CD4-positive, alpha-beta T cell treated with Interleukin-6 for 4 hours (primary cell): ENCODE measurements around the gene MGAT4B.
"Not testable (repeated sequence)": the region's sequence is repeated elsewhere in the genome, so short reads cannot be mapped to it uniquely, and the experiment has no call there.

Source experiments
- DNase-seq: peaks from one replicate; pipeline ENCODE4 v3.0.0-alpha.2; 2020; ENCODE audit warnings: mixed read lengths

MGAT4B gene

DNA sequence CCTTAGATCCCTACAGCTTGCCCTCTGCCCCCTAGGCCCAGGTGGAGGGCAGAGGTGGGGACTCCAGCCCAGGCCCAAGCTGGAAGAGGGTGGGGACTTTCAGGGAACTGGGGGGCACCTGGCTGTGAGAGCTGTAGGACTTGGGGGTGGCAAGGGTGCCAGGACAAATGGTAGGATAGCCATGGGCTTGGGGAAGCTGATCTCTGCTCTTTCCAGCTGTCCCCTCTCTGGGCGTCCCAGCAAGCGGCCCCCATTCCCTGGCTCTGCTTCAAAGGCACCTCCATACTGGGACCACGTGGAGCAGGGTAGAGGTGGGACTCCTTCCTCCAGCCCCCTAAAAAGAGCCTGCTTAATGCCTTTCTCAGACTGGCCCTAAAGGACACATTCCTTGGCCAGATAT lies 12.5 kb downstream of the MGAT4B start:
- no peak for DNase-seq

DNA sequence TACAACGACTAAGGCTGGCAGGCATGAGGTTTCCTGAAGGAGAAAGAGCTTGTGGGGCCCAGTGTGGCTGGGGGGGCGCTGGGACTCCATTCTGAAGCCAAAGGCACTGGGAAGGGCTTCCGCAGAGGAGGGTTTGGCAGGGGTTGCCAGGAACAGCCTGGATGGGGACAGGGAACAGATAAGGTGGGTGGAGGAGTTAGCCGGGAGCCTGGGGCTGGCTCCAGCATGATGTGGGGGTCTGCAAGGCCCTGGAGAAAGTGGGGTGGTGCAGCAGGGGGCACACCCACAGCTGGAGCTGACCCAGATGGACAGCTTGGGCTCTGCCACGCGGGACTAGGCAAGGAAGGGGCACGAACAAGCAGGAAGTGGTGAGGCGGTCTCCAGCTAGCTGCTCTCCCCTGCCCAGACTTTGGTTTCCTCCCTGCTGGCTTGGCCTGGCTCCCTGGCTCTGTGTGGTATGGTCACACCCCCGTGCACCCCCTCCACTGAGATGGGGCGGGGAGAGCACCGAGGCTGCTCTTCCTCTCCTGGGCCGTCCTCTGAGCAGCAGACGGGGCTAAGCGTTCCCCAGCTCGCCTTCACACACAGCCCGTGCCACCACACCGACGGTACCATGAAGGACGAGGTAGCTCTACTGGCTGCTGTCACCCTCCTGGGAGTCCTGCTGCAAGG lies 13.1 kb downstream of the MGAT4B start, which contains the start of gene LTC4S:
LTC4S (plus strand) TSS at position 519 of the 672 bp plus-strand sequence; CDS start at position 614, 95 bp downstream.
- DNase-seq, result peak; percentile 73

DNA sequence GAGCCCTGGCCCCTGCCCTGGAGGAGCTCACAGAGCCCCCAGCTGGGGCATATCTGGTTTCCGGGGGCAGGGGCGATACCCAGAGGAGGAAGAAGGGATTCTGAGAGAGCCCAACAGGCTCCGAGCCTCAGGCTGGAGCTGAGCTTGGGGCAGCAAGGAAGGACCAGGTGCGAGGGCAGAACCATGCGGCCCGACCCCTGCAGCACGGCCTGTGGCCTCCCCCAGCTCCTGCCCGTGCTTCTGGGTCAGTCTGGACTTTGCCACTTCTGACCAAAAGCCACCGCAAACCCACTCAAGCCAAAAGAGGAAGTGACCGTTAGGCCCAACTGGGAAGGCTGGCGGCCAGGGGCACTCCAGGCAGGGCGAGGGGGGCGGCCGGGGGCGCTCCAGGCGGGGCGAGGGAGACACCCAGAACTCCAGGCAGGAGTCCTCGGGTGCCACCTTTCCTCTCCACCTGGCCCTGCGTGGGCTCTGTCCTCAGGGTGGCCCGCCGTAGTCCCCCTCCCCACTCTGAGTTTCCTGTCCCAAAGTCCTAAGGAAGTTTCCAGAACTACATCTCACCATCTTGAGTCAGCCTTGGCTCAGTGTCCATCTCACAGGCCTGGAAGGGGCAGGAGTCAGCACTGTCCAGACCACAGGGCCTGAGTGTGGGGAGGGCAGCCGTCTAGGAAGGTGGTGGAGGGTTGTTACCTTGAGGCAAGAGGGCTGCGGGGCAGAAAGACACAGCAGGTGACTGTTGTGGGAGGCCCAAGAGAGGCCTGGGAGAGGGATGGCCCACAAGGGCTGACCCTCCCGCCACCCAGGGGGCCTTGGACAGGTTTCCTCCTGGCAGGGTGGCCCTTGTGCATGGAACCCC lies 13.8 kb downstream of the MGAT4B start:
- DNase-seq, result no peak

DNA sequence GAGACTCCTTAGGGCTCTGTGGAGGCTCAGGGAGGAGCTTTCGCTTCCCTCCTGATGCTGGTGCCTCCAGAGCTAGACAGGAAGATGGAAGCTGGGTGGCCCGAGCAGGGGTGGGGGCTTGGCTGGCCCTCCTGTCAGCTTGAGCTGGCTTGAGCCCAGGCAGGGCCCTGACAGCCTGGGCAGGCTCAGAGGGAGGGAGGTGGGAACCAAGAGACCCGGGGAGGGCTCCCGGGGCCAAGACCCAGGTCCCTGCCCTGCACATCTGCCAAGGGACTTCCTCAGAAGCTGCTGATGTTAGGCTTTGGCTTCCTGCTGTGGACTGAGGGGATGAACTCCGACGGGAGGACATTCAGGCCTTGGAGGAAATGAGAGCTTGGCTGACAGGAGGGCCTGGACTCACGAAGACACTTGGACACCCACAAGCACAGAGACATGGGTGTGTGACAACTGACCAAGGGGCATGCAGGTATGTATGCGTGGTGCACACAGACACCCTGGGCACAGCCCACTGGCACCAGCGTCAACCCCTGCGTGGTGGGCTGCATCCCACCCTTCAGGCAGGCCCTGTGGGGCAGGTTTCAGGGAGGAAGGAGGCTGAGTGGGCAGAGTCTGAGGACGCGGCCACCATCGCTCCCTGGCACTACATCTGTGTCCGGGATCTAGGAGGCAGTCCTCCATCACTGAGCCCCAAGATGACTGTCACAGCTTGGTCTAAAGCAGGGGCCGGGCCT lies 14.6 kb downstream of the MGAT4B start:
- DNase-seq, result no peak

DNA sequence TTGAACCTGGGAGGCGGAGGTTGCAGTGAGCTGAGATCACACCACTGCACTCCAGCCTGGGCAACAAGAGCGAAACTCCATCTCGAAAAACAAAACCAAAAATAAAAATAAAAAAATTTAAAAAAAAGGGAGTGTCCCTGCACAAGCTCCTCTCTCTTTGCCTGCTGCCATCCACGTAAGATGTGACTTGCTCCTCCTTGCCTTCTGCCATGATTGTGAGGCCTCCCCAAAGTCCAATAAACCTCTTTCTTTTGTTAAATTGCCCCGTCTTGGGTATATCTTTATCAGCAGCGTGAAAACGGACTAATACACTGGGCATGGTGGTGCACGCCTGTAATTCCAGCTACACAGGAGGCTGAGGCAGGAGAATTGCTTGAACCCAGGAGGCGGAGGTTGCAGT lies 17.4 kb downstream of the MGAT4B start:
- not testable (repeated sequence) for DNase-seq

DNA sequence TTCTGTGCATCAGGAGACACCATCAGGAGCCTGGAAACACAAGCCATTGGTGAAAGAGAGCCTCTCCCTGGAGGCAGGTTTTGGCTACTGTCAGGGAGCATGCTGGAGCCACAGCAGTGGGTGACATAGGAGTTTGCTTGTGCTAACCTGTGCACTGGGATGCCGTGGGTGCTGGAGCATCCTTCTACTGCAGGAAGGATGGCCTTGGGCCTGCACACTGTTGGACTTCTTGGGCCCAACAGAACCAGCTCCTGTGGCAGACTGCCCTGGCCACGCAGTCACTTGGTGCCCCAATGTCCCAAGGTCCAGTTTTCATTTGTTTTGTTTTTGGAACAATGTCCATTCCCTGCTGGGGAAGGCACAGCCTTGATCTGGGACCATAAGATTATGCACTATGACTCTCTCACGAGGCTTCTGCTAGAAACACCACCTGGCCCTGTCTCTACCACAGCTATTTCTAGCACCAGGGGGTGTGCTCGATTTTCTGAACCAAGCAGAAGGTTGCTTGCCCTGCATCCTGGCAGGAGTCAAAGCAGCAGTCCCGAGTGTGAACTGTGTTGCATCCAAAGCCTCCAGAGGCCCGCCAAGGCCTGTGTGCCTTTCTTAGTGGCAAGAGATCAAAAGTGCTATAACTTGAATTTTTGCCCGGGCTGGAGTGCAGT lies 18.3 kb downstream of the MGAT4B start:
- no peak for DNase-seq

DNA sequence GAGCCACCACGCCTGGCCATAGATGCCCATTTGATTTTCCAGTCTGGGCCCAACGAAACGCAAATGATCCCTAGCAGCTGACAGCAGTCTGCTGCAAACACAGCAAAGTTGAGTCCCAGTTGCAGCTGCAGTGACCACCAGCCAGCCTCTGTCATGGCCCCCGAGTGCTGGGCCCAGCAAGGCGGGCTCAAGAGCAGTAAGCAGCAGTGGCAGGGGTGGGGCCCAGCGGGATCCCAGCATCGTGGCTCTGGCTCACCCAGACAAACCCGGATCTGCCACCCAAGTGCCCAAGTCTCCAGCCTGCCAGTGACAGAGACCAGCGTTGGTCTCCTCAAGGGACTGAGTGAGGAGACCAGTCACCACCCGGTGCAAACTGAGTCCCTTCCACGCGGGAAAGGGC lies 19.8 kb downstream of the MGAT4B start:
- DNase-seq, result no peak

DNA sequence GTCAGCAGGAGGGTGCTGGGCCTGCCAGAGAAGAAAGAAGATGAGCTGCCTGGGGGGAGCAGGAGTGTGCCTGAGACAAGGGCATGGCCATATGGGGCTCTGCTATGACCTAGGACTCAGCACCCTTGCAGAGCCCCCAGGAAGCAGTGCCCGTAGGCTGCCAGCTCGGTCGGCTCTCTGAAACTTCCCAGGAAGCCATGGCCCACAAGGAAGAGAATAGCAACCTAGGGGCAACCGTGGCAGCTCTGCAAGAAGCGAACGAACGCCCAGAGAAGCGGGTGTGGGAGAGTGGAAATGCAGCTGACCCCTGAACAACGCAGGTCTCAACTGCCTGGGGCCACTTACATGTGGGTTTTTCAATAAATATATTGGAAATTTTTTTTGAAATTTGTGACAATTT lies 23.5 kb downstream of the MGAT4B start:
- no peak for DNase-seq

DNA sequence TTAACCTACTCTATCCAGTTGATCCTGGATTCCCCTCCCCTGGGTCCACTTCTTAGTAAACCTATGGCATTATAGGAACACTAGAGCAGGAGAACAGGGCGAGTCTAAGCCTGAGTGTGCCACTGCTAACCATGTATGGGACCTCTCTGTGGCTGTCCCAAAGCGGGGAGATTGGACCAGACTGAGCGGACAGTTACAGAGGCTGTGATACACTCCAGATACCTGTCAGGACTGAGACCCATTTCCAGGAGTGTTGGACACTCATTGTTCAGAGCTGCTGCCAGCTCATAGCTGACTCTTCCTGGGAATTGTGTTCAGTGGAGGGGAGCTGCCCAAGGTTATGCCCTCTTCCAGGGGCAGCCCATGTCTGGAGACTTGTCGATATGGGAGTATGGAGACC lies 24.8 kb downstream of the MGAT4B start:
- no peak for DNase-seq

DNA sequence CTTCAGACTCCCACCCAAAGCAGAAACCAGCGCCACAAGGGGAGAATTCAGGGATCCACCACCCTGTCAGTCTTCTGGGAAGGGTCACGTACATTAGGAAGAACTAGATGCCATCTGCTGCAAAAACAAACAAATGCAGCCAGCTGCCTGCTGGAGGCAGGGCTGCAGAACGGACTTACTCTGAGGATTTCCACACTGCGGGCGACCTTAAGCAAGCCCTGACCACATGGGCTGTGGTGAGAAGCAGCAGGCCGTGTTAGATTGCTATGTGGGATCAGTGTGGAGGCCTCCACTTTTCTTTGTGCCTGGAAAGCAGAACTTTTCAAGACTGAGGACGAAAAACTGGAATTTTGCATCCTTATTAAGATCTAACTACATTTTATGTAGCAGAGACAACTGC lies 26.3 kb downstream of the MGAT4B start:
- no peak for DNase-seq

DNA sequence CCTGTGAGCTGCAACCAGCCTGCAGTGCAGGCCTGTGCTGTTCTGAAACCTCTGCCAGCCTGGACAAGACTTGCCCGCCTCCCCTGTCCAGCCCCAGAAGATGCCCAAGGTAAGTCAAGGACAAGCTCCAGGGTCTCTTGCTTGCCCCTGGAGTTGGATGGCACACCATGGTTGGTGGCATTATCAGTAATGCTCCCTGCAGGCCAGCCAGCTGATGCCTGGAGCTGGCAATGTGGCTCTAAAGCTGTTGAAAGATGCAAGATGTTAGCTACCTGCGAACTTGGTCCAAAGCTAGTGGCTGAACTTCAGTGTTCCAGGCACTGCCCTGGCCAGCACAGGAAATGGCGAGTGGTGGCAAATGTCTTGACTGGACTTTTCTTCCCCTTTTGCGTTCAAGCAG lies 26.8 kb downstream of the MGAT4B start:
- no peak for DNase-seq

DNA sequence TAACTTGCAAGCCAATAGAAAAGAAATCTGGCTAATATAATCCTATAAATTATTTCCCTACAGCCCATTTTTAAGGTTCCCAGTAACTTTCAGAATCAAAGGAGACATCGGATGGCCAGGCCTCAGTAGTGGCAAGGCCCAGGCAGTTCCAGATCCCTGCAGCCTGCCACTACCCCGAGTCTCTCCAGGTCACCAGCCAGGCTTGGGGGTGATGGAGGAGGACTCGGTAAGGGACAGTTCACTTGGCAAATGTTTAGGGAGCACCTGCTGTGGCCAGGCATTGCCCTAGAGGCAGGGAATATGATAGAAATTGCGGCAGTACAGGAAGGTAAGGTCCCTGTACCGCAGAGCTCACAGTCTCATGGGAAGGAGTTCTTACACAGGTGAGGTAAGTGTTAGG lies 28.1 kb downstream of the MGAT4B start:
- no peak for DNase-seq

DNA sequence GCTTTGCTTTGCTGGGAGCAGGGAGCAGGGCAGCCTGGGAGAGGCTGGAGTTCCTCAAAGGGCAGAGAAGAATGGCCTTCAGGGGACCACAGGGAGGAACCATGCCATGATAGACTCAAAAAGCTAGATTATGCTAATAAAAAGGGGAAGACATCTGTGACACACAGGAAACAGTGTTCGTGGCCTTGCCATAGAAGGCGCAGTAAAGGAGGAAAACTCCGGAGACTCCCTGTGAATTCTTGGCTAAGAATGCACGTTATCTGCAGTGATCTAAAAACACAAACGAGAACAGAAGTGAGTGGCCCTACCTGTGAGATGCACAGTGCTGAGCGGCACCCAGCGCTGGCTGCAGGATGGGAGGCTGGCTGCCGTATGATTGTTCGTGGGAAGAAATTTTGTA lies 28.8 kb downstream of the MGAT4B start:
- no peak for DNase-seq

DNA sequence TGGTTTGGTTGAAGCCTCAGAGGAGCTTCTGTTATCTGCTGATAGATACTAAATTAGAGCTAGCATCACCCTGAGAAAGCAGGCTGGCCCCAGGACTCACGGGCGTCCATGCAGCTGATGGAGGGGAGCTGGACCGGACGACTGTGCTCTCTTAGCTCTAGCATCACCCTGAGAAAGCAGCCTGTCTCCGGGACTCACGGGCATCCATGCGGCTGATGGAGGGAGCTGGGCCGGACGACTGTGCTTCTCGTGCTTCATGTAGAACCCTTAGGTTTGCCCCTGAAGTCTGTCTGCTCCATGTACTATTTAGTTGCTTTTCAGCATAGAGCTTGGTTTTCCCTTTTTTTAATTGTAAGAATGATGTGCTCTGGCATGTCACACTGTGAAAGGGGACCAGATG lies 29.2 kb downstream of the MGAT4B start:
- no peak for DNase-seq

DNA sequence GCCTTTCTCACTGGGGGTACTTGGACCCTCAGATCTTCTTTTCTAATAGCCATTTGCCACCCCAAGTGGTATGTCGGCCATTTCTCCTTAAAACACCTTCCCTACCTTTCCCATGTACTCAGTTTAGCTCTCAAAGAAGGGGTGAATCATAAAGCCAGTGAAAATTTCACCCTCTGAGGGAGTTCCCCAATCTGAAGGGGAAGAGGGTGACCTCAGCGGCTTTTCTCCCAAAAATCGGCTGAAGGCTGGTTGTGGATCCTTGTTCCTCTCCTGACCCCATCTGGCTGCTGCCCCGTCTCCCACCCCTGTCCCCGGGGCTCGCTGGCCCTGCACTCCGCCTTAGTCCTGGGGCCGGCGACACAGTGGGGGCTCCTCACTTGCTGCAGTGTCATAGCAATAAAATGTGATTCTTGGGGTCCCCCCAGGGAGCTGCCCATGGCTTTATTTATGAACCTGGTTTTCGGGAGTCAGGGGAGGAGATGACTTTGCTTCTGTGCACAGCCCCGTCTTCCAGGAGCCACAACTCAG lies 30.2 kb downstream of the MGAT4B start:
- no peak for DNase-seq

DNA sequence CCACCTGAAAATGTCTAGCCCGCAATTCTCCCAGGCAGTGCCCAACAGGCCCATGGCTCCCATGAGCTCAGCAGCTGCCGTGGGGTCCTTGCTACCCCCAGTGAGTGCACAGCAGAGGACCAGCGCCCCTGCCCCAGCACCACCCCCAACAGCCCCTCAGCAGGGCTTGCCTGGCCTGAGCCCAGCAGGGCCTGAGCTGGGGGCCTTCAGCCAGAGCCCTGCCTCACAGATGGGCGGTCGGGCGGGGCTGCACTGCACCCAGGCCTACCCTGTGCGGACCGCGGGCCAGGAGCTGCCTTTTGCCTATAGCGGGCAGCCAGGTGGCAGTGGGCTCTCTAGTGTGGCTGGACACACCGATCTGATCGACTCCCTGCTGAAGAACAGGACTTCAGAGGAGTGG lies 32.2 kb downstream of the MGAT4B start:
- DNase-seq, result no peak

DNA sequence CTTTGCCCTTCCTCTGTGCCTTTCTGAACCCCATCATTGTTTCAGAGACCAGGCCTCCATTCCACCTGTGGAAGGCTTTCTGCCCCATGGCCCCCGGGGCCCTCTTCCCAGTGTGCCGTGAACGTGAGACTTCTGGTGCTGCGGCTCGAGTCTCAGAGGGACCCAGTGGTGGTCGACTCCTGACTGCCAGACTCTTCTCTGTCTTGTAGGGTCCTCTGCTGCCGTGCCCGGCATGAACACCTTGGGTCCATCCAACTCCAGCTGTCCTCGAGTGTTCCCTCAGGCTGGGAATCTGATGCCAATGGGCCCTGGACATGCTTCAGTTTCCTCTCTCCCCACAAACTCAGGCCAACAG lies 33.0 kb downstream of the MGAT4B start:
- DNase-seq, result no peak

DNA sequence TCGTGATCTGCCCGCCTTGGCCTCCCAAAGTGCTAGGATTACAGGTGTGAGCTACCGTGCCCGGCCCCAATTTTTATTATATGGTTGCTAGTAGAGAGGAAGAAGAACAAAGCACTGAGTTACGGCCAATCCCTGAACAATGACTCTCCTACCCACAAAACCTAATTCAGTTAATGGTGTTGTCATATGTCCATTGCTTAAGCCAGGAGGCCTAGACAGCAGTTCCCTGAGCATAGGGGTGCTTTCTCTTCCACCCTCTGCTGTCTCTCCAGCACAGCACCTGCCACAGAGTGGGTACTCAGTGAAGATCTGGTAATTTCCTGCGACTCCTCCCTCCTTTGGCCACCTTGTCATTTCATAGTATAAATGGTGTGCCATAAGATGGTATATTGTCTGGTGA lies 34.3 kb downstream of the MGAT4B start:
- no peak for DNase-seq

DNA sequence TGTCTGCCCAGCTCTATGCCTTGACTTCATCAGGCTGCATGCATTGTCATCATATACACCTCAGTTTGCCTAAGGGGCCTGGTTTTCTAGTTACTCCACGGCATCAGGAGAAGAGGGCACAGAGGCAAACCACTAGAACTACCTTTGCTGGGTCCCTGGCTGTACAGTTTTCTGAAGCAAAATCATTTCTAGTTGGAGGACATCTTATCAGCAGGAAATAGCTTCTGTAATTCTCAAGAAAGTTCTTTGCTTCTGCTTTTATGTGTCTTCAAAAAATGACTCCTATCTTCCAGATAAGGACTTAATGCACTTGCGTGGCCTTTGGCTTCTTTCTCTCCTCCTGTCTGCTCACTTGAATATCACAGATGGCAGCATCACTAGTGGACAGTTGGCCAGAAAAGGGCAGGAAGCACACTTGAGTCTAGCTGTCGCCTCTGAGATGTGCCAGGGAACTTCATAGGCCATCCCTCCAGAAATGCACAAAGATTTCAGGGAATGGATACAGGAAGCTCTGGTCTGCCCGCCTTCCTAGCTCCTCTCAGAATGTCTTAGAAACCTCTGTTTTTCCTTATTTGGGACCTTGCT lies 35.3 kb downstream of the MGAT4B start:
- DNase-seq, result no peak

DNA sequence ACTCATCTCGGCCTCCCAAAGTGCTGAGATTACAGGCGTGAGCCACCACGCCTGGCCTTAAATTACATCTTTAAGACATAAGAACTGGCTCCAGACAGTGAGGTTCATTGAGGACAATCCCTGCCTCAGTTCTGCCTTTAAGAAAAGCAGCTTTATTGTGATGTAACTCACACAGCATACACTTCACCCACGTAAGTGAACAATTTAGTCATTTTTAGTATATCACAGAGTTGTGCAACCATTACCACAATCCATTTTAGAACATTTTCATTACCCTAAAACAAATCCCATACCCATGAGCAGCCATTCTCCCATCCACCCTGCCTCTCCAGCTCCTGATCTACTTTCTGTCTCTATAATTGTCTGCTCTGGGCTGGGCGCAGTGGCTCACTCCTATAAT lies 36.9 kb downstream of the MGAT4B start:
- DNase-seq, result no peak

DNA sequence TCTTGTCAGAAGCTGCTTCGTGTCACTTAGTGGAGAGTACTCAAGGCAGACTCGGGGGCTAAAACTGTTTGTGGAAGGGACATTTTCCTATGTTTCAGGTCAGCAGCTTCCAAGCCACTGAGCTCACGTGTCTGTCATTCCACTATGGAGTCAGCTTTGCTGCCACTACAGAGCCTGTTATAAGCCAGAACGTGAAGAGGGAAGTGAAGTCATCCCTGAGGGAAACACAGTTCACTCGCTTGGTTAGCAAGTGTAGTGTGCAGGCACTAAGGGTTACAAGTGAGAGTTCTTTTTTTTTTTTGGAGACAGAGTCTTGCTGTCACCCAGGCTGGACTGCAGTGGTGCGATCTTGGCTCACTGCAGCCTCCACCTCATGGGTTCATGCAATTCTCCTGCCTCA lies 37.4 kb downstream of the MGAT4B start:
- no peak for DNase-seq

DNA sequence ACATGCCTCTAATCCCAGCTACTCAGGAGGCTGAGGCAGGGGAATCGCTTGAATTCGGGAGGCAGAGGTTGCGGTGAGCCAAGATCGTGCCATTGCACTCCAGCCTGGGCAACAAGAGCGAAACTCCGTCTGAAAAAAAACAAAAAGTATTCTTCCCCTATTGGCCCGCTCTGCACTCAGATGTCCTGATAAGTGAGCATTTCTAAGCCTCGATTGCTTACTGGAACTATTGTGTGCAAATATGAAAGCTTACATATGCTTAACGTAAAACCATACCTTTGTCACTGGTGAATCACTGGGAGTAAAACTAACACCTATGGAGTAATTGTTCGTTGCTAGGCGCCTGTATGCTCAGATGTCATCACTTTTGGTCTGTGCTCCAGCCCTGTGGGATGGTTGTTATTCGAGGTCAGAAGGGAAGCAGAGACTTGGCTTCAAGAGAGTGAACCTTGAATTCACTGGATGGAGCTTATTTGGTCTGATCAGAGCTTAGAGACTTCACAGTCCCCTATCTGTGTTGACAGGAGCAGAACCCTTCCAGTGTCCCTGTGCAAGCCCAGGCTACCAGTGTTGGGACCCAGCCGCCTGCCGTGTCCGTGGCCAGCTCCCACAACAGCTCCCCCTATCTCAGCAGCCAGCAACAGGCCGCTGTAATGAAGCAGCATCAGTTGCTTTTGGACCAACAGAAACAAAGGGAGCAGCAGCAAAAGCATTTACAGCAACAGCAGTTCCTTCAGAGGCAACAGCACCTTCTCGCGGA lies 38.2 kb downstream of the MGAT4B start:
- no peak for DNase-seq
